22Rv1 (cell line): ENCODE measurements around the gene FOLR3.

Experiments used
- ZFX ChIP-seq: fragments of 450-650 bp; IDR thresholded peaks from 2 replicates; pipeline ENCODE4 v1.6.1; 2017; ENCODE audit warnings: antibody characterized with exemption, borderline replicate concordance
- TF ChIP-seq, protein P1 (sequence below): fragments of 450-650 bp; IDR thresholded peaks from 2 replicates; pipeline ENCODE4 v1.5.1; 2017; ENCODE audit warnings: mild to moderate bottlenecking

DNA sequence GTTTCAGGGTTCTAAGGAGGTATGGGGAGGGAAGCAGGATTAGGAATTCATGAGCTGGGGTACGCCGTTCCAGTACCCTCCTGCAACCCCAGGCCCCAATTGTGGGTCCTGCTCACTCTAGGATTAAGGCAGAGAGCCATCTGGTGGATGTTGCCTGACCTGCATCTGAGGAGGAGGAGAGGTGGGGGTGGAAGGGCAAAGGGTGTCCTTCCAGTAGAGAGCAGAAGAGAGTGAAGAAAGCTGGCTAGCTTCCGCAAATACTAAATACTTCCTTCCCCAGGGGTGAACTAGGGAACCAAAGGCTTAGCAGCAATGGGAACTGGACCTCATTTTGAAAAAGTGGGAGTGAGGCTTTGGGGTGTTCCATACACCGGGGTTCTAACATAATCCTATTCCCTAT lies 44.2 kb upstream of the FOLR3 start:
- TF ChIP-seq, protein P1, sequence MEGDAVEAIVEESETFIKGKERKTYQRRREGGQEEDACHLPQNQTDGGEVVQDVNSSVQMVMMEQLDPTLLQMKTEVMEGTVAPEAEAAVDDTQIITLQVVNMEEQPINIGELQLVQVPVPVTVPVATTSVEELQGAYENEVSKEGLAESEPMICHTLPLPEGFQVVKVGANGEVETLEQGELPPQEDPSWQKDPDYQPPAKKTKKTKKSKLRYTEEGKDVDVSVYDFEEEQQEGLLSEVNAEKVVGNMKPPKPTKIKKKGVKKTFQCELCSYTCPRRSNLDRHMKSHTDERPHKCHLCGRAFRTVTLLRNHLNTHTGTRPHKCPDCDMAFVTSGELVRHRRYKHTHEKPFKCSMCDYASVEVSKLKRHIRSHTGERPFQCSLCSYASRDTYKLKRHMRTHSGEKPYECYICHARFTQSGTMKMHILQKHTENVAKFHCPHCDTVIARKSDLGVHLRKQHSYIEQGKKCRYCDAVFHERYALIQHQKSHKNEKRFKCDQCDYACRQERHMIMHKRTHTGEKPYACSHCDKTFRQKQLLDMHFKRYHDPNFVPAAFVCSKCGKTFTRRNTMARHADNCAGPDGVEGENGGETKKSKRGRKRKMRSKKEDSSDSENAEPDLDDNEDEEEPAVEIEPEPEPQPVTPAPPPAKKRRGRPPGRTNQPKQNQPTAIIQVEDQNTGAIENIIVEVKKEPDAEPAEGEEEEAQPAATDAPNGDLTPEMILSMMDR: peak; percentile 87
- no peak for TF ChIP-seq ZFX
